ENCODE measurements around the gene AQP7. TPM values are rescaled to one million over a fixed set of nuclear protein-coding genes. Genes with fewer than 3 reads are reported as not detected.
"Not testable (repeated sequence)": the region's sequence is repeated elsewhere in the genome, so short reads cannot be mapped to it uniquely, and the experiment has no call there.

AQP7 gene
- polyA plus RNA-seq, 1 donor from 2014 or later, result not detected

DNA sequence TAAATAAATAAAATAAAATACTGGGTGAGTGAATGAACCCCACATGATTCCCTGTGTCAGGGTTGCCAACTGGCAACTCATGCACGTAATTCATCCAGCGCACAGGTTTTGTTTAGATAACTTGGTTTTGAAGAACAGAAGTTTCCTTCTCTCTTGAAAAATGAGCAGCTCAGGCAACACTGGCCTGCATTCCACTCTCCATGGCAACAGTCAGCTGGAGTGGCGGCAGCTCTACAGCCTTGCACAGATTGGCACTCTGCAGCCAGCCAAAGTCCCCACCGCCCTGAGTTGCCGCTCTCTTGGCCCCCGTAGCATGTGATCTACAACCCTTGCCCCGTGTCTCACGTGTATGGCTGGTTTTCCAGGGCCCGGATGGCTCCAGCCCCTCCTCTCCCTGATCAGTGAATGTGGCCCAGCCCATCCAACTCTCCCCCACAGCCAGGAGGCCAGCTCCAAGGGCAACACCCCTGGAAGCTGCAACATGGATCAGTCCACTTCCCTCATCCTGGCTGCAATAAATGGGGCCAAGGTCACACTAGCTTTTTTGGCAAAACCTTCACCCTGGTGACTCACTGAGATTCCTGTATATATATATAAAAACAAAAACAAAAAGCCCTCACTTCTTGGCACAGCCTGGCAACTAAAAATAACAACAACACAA, 11.1 kb downstream of the AQP7 start:
- not testable (repeated sequence) for H3K79me2 ChIP-seq (replicated peaks; ENCODE audit: insufficient read depth, low read length); H3K4me2 ChIP-seq (ENCODE audit: low read length); H3K9me3 ChIP-seq (ENCODE audit: low read length); H3K36me3 ChIP-seq (ENCODE audit: insufficient read depth, low read length); H3K27me3 ChIP-seq (ENCODE audit: insufficient read depth, low read depth, low read length); H2AFZ ChIP-seq (ENCODE audit: low read depth, low read length); H4K20me1 ChIP-seq (ENCODE audit: insufficient read depth); H3K4me3 ChIP-seq (ENCODE audit: low read length); H3F3A ChIP-seq (ENCODE audit: insufficient read depth, low read length, poor library complexity, severe bottlenecking); H3K9ac ChIP-seq (ENCODE audit: low read length); H3K9me2 ChIP-seq (ENCODE audit: insufficient read depth, low read length); H3K27ac ChIP-seq (ENCODE audit: low read length)

GRCh38 chr9:33388110-33388994, 14.0 kb downstream of the AQP7 start:
- no peaks in the 10 kb centered on the region for H3F3A ChIP-seq (ENCODE audit: insufficient read depth, low read length, poor library complexity, severe bottlenecking)
- no peak overlapping the region for H2AFZ ChIP-seq (ENCODE audit: low read depth, low read length)
- H3K9me2 ChIP-seq (ENCODE audit: insufficient read depth, low read length), result no peaks in the 10 kb centered on the region
- no peaks in the 10 kb centered on the region for H3K36me3 ChIP-seq (ENCODE audit: insufficient read depth, low read length)
- no peak for TF ChIP-seq SMC3 (conservative IDR thresholded peaks at IDR 0.05; ENCODE audit: poor library complexity)
- no peak for TF ChIP-seq EP300 (conservative IDR thresholded peaks at IDR 0.05; ENCODE audit: poor library complexity, severe bottlenecking)
- no peak for TF ChIP-seq MXI1 (conservative IDR thresholded peaks at IDR 0.05; ENCODE audit: poor library complexity, severe bottlenecking)
- no peak for TF ChIP-seq RAD21 (conservative IDR thresholded peaks at IDR 0.05)
- TF ChIP-seq, protein P1, sequence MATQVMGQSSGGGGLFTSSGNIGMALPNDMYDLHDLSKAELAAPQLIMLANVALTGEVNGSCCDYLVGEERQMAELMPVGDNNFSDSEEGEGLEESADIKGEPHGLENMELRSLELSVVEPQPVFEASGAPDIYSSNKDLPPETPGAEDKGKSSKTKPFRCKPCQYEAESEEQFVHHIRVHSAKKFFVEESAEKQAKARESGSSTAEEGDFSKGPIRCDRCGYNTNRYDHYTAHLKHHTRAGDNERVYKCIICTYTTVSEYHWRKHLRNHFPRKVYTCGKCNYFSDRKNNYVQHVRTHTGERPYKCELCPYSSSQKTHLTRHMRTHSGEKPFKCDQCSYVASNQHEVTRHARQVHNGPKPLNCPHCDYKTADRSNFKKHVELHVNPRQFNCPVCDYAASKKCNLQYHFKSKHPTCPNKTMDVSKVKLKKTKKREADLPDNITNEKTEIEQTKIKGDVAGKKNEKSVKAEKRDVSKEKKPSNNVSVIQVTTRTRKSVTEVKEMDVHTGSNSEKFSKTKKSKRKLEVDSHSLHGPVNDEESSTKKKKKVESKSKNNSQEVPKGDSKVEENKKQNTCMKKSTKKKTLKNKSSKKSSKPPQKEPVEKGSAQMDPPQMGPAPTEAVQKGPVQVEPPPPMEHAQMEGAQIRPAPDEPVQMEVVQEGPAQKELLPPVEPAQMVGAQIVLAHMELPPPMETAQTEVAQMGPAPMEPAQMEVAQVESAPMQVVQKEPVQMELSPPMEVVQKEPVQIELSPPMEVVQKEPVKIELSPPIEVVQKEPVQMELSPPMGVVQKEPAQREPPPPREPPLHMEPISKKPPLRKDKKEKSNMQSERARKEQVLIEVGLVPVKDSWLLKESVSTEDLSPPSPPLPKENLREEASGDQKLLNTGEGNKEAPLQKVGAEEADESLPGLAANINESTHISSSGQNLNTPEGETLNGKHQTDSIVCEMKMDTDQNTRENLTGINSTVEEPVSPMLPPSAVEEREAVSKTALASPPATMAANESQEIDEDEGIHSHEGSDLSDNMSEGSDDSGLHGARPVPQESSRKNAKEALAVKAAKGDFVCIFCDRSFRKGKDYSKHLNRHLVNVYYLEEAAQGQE (IDR thresholded peaks at IDR 0.05; ENCODE audit: borderline replicate concordance), result no peak
- no peak for TF ChIP-seq EZH2 (IDR thresholded peaks at IDR 0.05; ENCODE audit: borderline replicate concordance, insufficient read depth, low read length, poor library complexity, severe bottlenecking)
- no peak for TF ChIP-seq POLR2AphosphoS5 (IDR thresholded peaks at IDR 0.05)
- TF ChIP-seq, protein P2, sequence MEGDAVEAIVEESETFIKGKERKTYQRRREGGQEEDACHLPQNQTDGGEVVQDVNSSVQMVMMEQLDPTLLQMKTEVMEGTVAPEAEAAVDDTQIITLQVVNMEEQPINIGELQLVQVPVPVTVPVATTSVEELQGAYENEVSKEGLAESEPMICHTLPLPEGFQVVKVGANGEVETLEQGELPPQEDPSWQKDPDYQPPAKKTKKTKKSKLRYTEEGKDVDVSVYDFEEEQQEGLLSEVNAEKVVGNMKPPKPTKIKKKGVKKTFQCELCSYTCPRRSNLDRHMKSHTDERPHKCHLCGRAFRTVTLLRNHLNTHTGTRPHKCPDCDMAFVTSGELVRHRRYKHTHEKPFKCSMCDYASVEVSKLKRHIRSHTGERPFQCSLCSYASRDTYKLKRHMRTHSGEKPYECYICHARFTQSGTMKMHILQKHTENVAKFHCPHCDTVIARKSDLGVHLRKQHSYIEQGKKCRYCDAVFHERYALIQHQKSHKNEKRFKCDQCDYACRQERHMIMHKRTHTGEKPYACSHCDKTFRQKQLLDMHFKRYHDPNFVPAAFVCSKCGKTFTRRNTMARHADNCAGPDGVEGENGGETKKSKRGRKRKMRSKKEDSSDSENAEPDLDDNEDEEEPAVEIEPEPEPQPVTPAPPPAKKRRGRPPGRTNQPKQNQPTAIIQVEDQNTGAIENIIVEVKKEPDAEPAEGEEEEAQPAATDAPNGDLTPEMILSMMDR (IDR thresholded peaks at IDR 0.05; ENCODE audit: poor library complexity, severe bottlenecking), result no peak
- no peak for TF ChIP-seq TAF1 (IDR thresholded peaks at IDR 0.05; ENCODE audit: low read depth)
- H3K27me3 ChIP-seq (ENCODE audit: insufficient read depth, low read depth, low read length), result no peaks in the 10 kb centered on the region
- H3K4me2 ChIP-seq (ENCODE audit: low read length), result no peak overlapping the region
- no peak overlapping the region for H3K9ac ChIP-seq (ENCODE audit: low read length)
- H3K4me3 ChIP-seq (ENCODE audit: low read length), result no peak overlapping the region
- no peaks in the 10 kb centered on the region for H3K79me2 ChIP-seq (replicated peaks; ENCODE audit: insufficient read depth, low read length)
- H3K9me3 ChIP-seq (ENCODE audit: low read length), result no peaks in the 10 kb centered on the region
- no peak overlapping the region for H3K27ac ChIP-seq (ENCODE audit: low read length)
- H4K20me1 ChIP-seq (ENCODE audit: insufficient read depth), result no peaks in the 10 kb centered on the region

DNA sequence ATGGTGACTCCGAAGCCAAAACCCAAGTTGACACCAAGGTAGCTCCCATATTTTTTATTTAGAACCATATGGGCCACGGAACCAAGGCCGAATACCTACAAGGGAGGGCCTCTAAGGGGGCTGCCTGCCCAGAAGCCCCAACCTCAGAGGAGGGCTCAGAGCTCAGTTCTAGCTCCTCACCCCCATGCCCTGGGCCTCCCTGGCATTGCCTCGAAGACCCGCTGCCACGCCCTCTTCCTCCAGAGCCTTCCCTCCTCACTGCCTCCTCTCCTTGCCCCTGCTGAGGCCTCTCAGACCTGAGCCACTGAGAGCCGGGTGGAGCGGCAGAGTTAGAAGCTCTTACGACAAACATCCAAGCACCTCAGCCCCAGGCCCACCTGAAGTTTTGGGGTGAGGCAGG, 15.4 kb downstream of the AQP7 start:
- H3K27ac ChIP-seq (ENCODE audit: low read length); H2AFZ ChIP-seq (ENCODE audit: low read depth, low read length); H4K20me1 ChIP-seq (ENCODE audit: insufficient read depth); H3K9me3 ChIP-seq (ENCODE audit: low read length); H3K27me3 ChIP-seq (ENCODE audit: insufficient read depth, low read depth, low read length); H3K9ac ChIP-seq (ENCODE audit: low read length); H3K4me2 ChIP-seq (ENCODE audit: low read length); H3K79me2 ChIP-seq (replicated peaks; ENCODE audit: insufficient read depth, low read length); H3K9me2 ChIP-seq (ENCODE audit: insufficient read depth, low read length); H3K4me3 ChIP-seq (ENCODE audit: low read length); H3F3A ChIP-seq (ENCODE audit: insufficient read depth, low read length, poor library complexity, severe bottlenecking); H3K36me3 ChIP-seq (ENCODE audit: insufficient read depth, low read length): not testable (repeated sequence)

DNA sequence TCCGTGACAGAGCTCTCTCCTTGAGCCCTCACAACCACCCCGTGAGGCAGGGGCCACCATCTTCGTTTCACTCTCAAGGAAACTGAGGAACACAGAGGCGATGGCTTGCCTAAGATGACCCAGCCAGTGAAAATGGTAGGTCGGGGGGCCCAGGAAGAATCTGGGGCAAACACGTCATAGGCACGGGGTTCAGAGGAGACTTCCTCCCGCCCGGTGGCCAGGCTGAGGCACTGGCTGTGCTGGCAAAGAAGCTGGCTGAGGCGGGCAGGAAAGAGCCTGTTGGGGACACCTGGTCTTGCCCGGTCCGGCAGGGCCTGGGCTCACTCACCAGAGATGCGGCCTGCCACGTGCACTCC, 15.7 kb downstream of the AQP7 start:
- H3K9ac ChIP-seq (ENCODE audit: low read length); H3K36me3 ChIP-seq (ENCODE audit: insufficient read depth, low read length); H4K20me1 ChIP-seq (ENCODE audit: insufficient read depth); H2AFZ ChIP-seq (ENCODE audit: low read depth, low read length); H3K9me3 ChIP-seq (ENCODE audit: low read length); H3K4me3 ChIP-seq (ENCODE audit: low read length); H3K27me3 ChIP-seq (ENCODE audit: insufficient read depth, low read depth, low read length); H3K9me2 ChIP-seq (ENCODE audit: insufficient read depth, low read length); H3F3A ChIP-seq (ENCODE audit: insufficient read depth, low read length, poor library complexity, severe bottlenecking); H3K79me2 ChIP-seq (replicated peaks; ENCODE audit: insufficient read depth, low read length); H3K27ac ChIP-seq (ENCODE audit: low read length); H3K4me2 ChIP-seq (ENCODE audit: low read length): not testable (repeated sequence)

Data from neural cell (in vitro differentiated cells).